ENCODE results near the gene COL20A1.
A peak's percentile ranks its signal among the peaks of the same experiment; 100 is the strongest.

The COL20A1 gene

GRCh38 chr20:63261060-63261794 is 31.8 kb upstream of the COL20A1 start:
- no peak for DNase-seq

GRCh38 chr20:63261795-63262528 is 31.0 kb upstream of the COL20A1 start:
- DNase-seq = no peak

- no peak for DNase-seq
These were observed 30.1 kb upstream of the COL20A1 start for GRCh38 chr20:63262836-63263235.

- DNase-seq = no peak
These were observed 29.0 kb upstream of the COL20A1 start for GRCh38 chr20:63264000-63264399.

GRCh38 chr20:63264519-63264918 is 28.5 kb upstream of the COL20A1 start:
- DNase-seq = no peak

- DNase-seq = no peak
These were observed 27.0 kb upstream of the COL20A1 start for GRCh38 chr20:63265891-63266515.

GRCh38 chr20:63267691-63268090 is 25.3 kb upstream of the COL20A1 start:
- DNase-seq = no peak

GRCh38 chr20:63268256-63268655 is 24.7 kb upstream of the COL20A1 start:
- DNase-seq = no peak

- DNase-seq = no peak
These were observed 24.1 kb upstream of the COL20A1 start for GRCh38 chr20:63268671-63269439.

GRCh38 chr20:63269724-63270123 is 23.3 kb upstream of the COL20A1 start:
- DNase-seq = no peak

GRCh38 chr20:63270606-63271325 is 22.2 kb upstream of the COL20A1 start:
- DNase-seq = no peak

GRCh38 chr20:63272105-63273058 is 20.6 kb upstream of the COL20A1 start, which contains the start of gene ARFGAP1:
ARFGAP1 (plus strand) TSS chr20:63272813; CDS start chr20:63275581, 2,768 bp downstream.
- DNase-seq = peak; percentile 88 to 89

- DNase-seq = no peak
These were observed 19.9 kb upstream of the COL20A1 start for GRCh38 chr20:63273059-63273579.

GRCh38 chr20:63273635-63274380 is 19.2 kb upstream of the COL20A1 start:
- no peak for DNase-seq

- DNase-seq = no peak
These were observed 18.4 kb upstream of the COL20A1 start for GRCh38 chr20:63274381-63275228.

- no peak for DNase-seq
These were observed 17.2 kb upstream of the COL20A1 start for GRCh38 chr20:63275825-63276224.

- DNase-seq = no peak
These were observed 16.0 kb upstream of the COL20A1 start for GRCh38 chr20:63276956-63277355.

GRCh38 chr20:63277466-63278272 is 15.3 kb upstream of the COL20A1 start:
- no peak for DNase-seq
